Prostate gland (tissue), 2 donors: ENCODE data around the gene GPR55.

Experiments
- CTCF ChIP-seq, 4 experiments: fragments of 200-600 bp in 2 of 4; fragments of 450-650 bp in 2 of 4; sonication (generic) in 2 of 4; IDR thresholded peaks; 1 replicate in 3 of 4; 2 replicates in 1 of 4; pipeline ENCODE4 v1.5.1; 2016 to 2019; ENCODE audit warnings: antibody characterized with exemption in 4 of 4, mild to moderate bottlenecking in 2 of 4, moderate library complexity in 2 of 4
- POLR2A ChIP-seq: fragments of 450-650 bp; IDR thresholded peaks from one replicate; pipeline ENCODE4 v1.6.1; 2016; ENCODE audit warnings: antibody characterized with exemption, mild to moderate bottlenecking
- POLR2AphosphoS5 ChIP-seq: sonication (generic); formaldehyde crosslinking; IDR thresholded peaks from one replicate; pipeline ENCODE4 v1.6.1; 2017; ENCODE audit warnings: antibody characterized with exemption

DNA sequence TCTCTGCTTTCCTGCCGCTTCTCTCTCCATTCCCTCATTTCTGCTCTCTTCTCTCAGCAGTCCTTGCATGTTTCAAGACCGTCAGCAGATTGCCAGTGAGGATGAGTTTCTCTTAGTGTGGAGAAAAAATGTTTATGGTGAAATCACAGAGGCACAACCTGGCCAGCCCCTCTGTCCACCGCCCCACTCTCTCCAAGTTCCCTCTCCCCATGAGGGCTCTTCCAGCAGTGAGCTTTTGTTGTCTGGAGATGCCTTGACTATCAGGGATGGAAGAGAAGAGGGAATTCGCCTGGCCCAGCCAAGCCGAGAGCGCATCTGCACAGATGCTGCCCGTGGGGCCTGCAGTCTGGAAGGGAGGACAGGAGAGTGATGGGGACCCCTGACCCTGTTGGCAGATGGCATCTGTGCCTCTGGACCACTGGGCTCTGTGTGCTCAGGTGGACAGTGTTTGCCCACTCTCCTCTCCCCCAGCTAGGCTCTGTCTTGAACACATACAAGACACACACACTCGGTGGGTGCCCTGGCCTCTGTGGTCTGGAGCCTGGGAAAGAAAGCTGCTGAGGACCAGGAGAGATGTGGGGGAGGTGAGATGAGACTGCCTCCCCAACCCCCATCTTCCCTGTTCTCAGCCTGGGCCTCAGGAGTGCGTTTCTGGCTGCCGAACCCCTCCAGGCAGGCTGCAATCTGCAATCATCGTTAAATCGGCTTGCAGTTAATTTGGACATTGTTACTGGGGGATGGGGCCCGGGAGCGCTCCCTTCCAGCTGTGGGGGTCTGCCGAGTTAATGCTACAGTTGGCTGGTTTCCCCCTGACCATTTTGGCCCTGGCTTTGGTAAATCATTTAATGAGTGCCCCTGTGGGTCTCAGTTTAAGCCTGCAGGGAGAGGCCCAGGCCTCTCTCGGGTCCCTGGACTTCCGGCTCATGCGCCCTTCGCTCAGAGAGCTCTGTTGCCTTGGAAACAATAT is 55.8 kb downstream of the GPR55 start:
- no peak for TF ChIP-seq CTCF (IDR thresholded peaks at IDR 0.05)
- no peak for TF ChIP-seq POLR2A
- TF ChIP-seq POLR2AphosphoS5: no peak
